ENCODE measurements around the gene SHISAL2A. TPM values are rescaled to one million over a fixed set of nuclear protein-coding genes. Genes with fewer than 3 reads are reported as not detected.

SHISAL2A gene
- total and polyA plus RNA-seq, 2 of the 13 experiments (the other 11 are each of a cell fraction or from before 2014, with no cell fraction given) = not detected

GRCh38 chr1:52697795-52698674, 65.1 kb downstream of the SHISAL2A start, which contains the start of gene COA7 (continued):
- TF ChIP-seq ZNF407 (CRISPR knock-in tag; IDR thresholded peaks at IDR 0.05; ENCODE audit: not compliant biosample characterization) = peak; percentile 78
- TF ChIP-seq ZC3H4 (CRISPR knock-in tag; IDR thresholded peaks at IDR 0.05; ENCODE audit: borderline replicate concordance) = no peak
- no peak for TF ChIP-seq ZNF512B (CRISPR knock-in tag; IDR thresholded peaks at IDR 0.05; ENCODE audit: borderline replicate concordance)
- no peak for TF ChIP-seq SOX13 (IDR thresholded peaks at IDR 0.05)
- TF ChIP-seq SOX13 (CRISPR knock-in tag; conservative IDR thresholded peaks at IDR 0.05 in 1 of 2, IDR thresholded peaks at IDR 0.05 in 1 of 2) = peak in 1 of 2 experiments; percentile 65; a peak in 2 of 4 replicates
- no peak for TF ChIP-seq EHMT2 (IDR thresholded peaks at IDR 0.05; ENCODE audit: borderline replicate concordance, low read depth, low read length)
- peak; percentile 25; the same call in 1 of the 2 replicates for TF ChIP-seq CREM (IDR thresholded peaks at IDR 0.05)
- TF ChIP-seq CREM (CRISPR knock-in tag; IDR thresholded peaks at IDR 0.05) = no peak
- no peak for TF ChIP-seq HNF4A (CRISPR knock-in tag; IDR thresholded peaks at IDR 0.05)
- peak; percentile 84 for TF ChIP-seq ARNTL (CRISPR knock-in tag; IDR thresholded peaks at IDR 0.05)
- peak; percentile 72; the same call in 1 of the 2 replicates for TF ChIP-seq IRF2 (CRISPR knock-in tag; IDR thresholded peaks at IDR 0.05)
- no peak for TF ChIP-seq RFXANK (CRISPR knock-in tag; IDR thresholded peaks at IDR 0.05)
- peak; percentile 49 for TF ChIP-seq ZNF44 (CRISPR knock-in tag; IDR thresholded peaks at IDR 0.05)
- peak; percentile 90; the same call in 1 of the 2 replicates for TF ChIP-seq HES4 (CRISPR knock-in tag; IDR thresholded peaks at IDR 0.05; ENCODE audit: borderline replicate concordance)
- TF ChIP-seq ZGPAT (CRISPR knock-in tag; IDR thresholded peaks at IDR 0.05) = peak; percentile 85; the same call in 1 of the 2 replicates
- peak; percentile 88; the same call in 1 of the 2 replicates for TF ChIP-seq ARHGAP35 (CRISPR knock-in tag; IDR thresholded peaks at IDR 0.05; ENCODE audit: borderline replicate concordance)
- TF ChIP-seq BORCS8-MEF2B (CRISPR knock-in tag; IDR thresholded peaks at IDR 0.05) = peak; percentile 90

Measured in HepG2 (cell line).